ENCODE data around the gene DAAM1. TPM values are rescaled to one million over a fixed set of nuclear protein-coding genes. Genes with fewer than 3 reads are reported as not detected.

DAAM1 gene
- total RNA-seq, 1 donor = 19.5 TPM

DNA sequence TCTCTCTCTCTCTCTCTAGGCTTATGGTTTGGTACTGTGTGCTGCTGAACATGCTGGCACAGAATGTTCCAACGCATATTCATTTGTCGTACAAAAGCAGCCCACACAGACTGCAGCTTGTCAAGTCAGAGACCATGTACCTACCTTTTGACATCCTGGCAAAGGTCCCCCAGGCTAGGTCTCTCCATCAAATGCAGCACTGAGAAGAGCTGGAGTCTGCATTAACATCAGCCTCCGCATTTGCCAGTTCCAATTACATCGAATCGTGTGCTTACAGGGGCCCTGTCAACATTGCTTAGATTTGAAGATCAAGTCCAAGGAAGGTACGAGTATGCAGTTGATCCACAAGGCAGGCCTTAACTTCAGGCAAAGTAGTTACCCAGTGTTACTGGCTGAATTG, 228.8 kb downstream of the DAAM1 start:
- Histone ChIP-seq H3K79me2 (ENCODE audit: insufficient read depth, low read length) (no peaks in the 10 kb centered on the region), H3K4me1 (ENCODE audit: insufficient read depth, low read length) (peaks cover 6% of the 10 kb centered on the region), H2AFZ (ENCODE audit: low read length) (no peak overlapping the region), H3K27me3 (ENCODE audit: insufficient read depth, low read length) (no peaks in the 10 kb centered on the region), H4K20me1 (ENCODE audit: insufficient read depth, low read length) (no peaks in the 10 kb centered on the region), H3K4me2 (ENCODE audit: insufficient read depth, low read length) (no peak overlapping the region), H3K27ac (ENCODE audit: low read depth, low read length) (no peak overlapping the region), H3K9me3 (ENCODE audit: low read depth, low read length) (no peaks in the 10 kb centered on the region), H3K4me3 (ENCODE audit: insufficient read depth, low read length) (no peak overlapping the region), H3K36me3 (ENCODE audit: insufficient read depth, low read length) (no peaks in the 10 kb centered on the region)
- TF ChIP-seq, protein P1, sequence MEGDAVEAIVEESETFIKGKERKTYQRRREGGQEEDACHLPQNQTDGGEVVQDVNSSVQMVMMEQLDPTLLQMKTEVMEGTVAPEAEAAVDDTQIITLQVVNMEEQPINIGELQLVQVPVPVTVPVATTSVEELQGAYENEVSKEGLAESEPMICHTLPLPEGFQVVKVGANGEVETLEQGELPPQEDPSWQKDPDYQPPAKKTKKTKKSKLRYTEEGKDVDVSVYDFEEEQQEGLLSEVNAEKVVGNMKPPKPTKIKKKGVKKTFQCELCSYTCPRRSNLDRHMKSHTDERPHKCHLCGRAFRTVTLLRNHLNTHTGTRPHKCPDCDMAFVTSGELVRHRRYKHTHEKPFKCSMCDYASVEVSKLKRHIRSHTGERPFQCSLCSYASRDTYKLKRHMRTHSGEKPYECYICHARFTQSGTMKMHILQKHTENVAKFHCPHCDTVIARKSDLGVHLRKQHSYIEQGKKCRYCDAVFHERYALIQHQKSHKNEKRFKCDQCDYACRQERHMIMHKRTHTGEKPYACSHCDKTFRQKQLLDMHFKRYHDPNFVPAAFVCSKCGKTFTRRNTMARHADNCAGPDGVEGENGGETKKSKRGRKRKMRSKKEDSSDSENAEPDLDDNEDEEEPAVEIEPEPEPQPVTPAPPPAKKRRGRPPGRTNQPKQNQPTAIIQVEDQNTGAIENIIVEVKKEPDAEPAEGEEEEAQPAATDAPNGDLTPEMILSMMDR (IDR thresholded peaks at IDR 0.05; ENCODE audit: extremely low read depth, low read depth, low read length) = no peak
- DNase-seq (ENCODE audit: insufficient read length, low spot score, missing footprints) = no peak

DNA sequence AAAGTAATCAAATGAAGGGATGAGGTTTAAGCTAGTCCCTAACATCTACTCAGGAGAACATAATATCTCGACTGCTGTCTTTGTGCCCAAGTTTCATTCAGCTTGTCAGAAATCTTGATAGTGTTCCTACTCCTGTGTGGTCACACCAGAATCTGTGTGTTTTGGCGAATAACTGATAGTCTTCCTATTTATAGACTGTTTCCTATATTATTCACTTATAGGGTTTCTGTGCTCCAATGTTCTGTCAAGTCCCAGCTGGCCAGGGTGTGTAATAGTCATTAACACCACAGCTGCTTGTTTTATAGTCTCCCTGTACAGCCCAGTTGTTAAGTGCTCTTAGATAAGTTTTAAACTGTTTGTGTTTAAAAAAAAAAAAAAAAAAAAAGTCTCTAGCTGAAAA, 230.8 kb downstream of the DAAM1 start:
- no peaks in the 10 kb centered on the region for H3K27me3 ChIP-seq (ENCODE audit: insufficient read depth, low read length)
- H2AFZ ChIP-seq (ENCODE audit: low read length) = no peak overlapping the region
- no peaks in the 10 kb centered on the region for H3K9me3 ChIP-seq (ENCODE audit: low read depth, low read length)
- H4K20me1 ChIP-seq (ENCODE audit: insufficient read depth, low read length) = no peaks in the 10 kb centered on the region
- DNase-seq (ENCODE audit: insufficient read length, low spot score, missing footprints) = no peak
- peaks cover 12% of the 10 kb centered on the region for H3K4me1 ChIP-seq (ENCODE audit: insufficient read depth, low read length)
- no peaks in the 10 kb centered on the region for H3K79me2 ChIP-seq (ENCODE audit: insufficient read depth, low read length)
- TF ChIP-seq, protein P1 (IDR thresholded peaks at IDR 0.05; ENCODE audit: extremely low read depth, low read depth, low read length) = no peak
- H3K4me3 ChIP-seq (ENCODE audit: insufficient read depth, low read length) = no peak overlapping the region
- H3K36me3 ChIP-seq (ENCODE audit: insufficient read depth, low read length) = no peaks in the 10 kb centered on the region
- H3K4me2 ChIP-seq (ENCODE audit: insufficient read depth, low read length) = no peak overlapping the region
- no peak overlapping the region for H3K27ac ChIP-seq (ENCODE audit: low read depth, low read length)

Measured in osteoblast (primary cell).